K562 (cell line): ENCODE measurements around the gene DLG4. TPM values are rescaled to one million over a fixed set of nuclear protein-coding genes. Genes with fewer than 3 reads are reported as not detected.

Source experiments
- CXXC5 ChIP-seq: fragments of 250-450 bp; sonication (Bioruptor Pico); IDR thresholded peaks from 2 replicates; pipeline ENCODE4 v1.8.0; 2022; ENCODE audit warnings: inconsistent platforms, mild to moderate bottlenecking, moderate library complexity
- EHMT2 ChIP-seq: fragments of 450-650 bp; IDR thresholded peaks from 2 replicates; pipeline ENCODE4 v1.6.1; 2018; ENCODE audit warnings: antibody characterized with exemption
- HDAC6 ChIP-seq: IDR thresholded peaks from 2 replicates; pipeline ENCODE4 v1.6.1; 2012; ENCODE audit warnings: low read depth, mild to moderate bottlenecking, control low read depth, inconsistent platforms, low read length, moderate library complexity
- HNRNPH1 ChIP-seq: fragments of 200-400 bp; formaldehyde crosslinking; optimal IDR thresholded peaks from 2 replicates; pipeline ENCODE3; 2017; ENCODE audit warnings: low read depth, mild to moderate bottlenecking, low read length, moderate library complexity
- JUND ChIP-seq, 2 experiments: IDR thresholded peaks; 2 replicates in 1 of 2; 3 replicates in 1 of 2; pipeline ENCODE4 v1.6.1; 2011; ENCODE audit warnings: borderline replicate concordance in 2 of 2, low read depth in 2 of 2, low read length in 2 of 2, improper control_type of control experiment in 1 of 2, missing biosample characterization in 1 of 2, missing genetic modification characterization in 1 of 2, missing genetic modification reagents in 1 of 2
- NCOR1 ChIP-seq: fragments of 450-650 bp; IDR thresholded peaks from 2 replicates; pipeline ENCODE4 v1.6.1; 2016; ENCODE audit warnings: mild to moderate bottlenecking, moderate library complexity
- NFXL1 ChIP-seq: fragments of 450-650 bp; formaldehyde crosslinking; IDR thresholded peaks from 2 replicates; pipeline ENCODE4 v1.4.0; 2021; ENCODE audit warnings: mild to moderate bottlenecking
- POLR2A ChIP-seq: fragments of 450-650 bp; conservative IDR thresholded peaks from 2 replicates; pipeline ENCODE4 v1.6.1; 2016
- RBBP5 ChIP-seq: fragments of 200-600 bp; sonication (generic); IDR thresholded peaks from 2 replicates; pipeline ENCODE4 v1.6.1; 2012; ENCODE audit warnings: borderline replicate concordance, mild to moderate bottlenecking, low read length, control low read depth, inconsistent platforms; ENCODE audit not compliant: insufficient read depth, poor library complexity, severe bottlenecking
- XRCC5 ChIP-seq: fragments of 200-400 bp; formaldehyde crosslinking; IDR thresholded peaks from 2 replicates; pipeline ENCODE4 v1.6.1; 2017; ENCODE audit warnings: low read depth, mild to moderate bottlenecking, low read length
- ZKSCAN8 ChIP-seq: fragments of 200-800 bp; sonication (Bioruptor generic); IDR thresholded peaks from 2 replicates; pipeline ENCODE4 v1.6.1; 2016; ENCODE audit warnings: missing genetic modification characterization, missing compliant biosample characterization
- polyA plus RNA-seq, 8 experiments: library from polyadenylated mRNA; depleted of rRNA in 4 of 8; stranded (reverse) in 5 of 8; unstranded in 3 of 8; fragments of >200 nt; fragmentation: Nextera tagmentation in 2 of 8; fragmentation: Illumina TruSeq in 1 of 8; extraction: Ambion mirVana in 2 of 8; extraction: Trizol in 1 of 8; gene quantifications; 2 replicates each; pipeline versions ENCODE4 v1.2.1 to v1.2.3, GENCODE V29; 2011 to 2014; ENCODE audit warnings: inconsistent platforms in 1 of 8, missing spikeins in 1 of 8
- total RNA-seq, 7 experiments: library from RNA; depleted of rRNA in 6 of 7; stranded (reverse); fragments of >200 nt in 6 of 7; fragmentation: Illumina TruSeq in 2 of 7; extraction: Trizol in 2 of 7; gene quantifications; 2 replicates each; pipeline versions ENCODE4 v1.2.1 to v1.2.3, GENCODE V29; 2011 to 2021; ENCODE audit warnings: low replicate concordance in 1 of 7
- TF ChIP-seq, protein P1 (sequence below): sonication (generic); formaldehyde crosslinking; IDR thresholded peaks from 2 replicates; pipeline ENCODE4 v1.8.0; 2022; ENCODE audit warnings: missing genetic modification reagents, mild to moderate bottlenecking, borderline replicate concordance
- TF ChIP-seq, protein P2 (sequence below): fragments of 450-650 bp; IDR thresholded peaks from 2 replicates; pipeline ENCODE4 v1.6.1; 2017; ENCODE audit warnings: mild to moderate bottlenecking, moderate library complexity
- TF ChIP-seq, protein P3 (sequence below): fragments of 250-450 bp; sonication (Bioruptor Pico); IDR thresholded peaks from 2 replicates; pipeline ENCODE4 v1.4.0; 2020; ENCODE audit warnings: mild to moderate bottlenecking, moderate library complexity
- TF ChIP-seq, protein P4 (sequence below): sonication (generic); formaldehyde crosslinking; IDR thresholded peaks from 2 replicates; pipeline ENCODE4 v1.8.0; 2023; ENCODE audit warnings: mild to moderate bottlenecking, missing genetic modification reagents
- TF ChIP-seq, protein P5 (sequence below): fragments of 450-650 bp; conservative IDR thresholded peaks from 2 replicates; pipeline ENCODE4 v1.6.1; 2016; ENCODE audit warnings: missing genetic modification characterization, low read depth, mild to moderate bottlenecking, control low read depth, missing compliant biosample characterization
- TF ChIP-seq, protein P6 (sequence below): fragments of 250-450 bp; sonication (Bioruptor Pico); IDR thresholded peaks from 2 replicates; pipeline ENCODE4 v1.5.0; 2020; ENCODE audit warnings: mild to moderate bottlenecking

The DLG4 gene
- total and polyA plus RNA-seq, 9 of the 15 experiments (the other 6 are each of a cell fraction or from before 2014, with no cell fraction given) = 0.03 to 12.0 (median 4.1) TPM

DNA sequence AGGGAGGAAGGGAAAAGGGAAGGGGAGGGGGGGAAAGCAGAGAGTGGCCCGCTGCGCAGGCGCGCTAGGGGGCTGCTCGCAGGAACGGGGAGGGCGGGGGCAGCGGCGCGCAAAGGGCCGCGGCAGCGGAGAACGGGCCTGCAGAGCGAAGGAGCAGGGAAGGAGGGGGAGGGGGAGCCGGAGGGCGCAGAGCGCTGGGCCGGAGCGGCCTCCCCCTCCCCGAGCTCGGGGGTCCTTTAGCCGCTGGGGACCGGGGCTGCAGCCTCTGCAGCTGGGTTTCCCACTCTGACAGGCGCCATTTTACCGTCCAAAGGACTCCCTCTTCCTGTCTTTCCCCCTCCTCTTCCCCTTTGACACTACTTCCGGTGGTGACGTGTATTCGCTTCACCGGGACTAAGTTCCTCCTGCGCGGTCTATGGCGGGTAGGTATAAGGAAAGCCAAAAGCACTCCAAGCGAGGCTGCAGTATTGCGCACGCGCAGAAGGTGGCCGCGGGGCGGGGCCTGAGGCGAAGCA is 32.1 kb upstream of the DLG4 start, which contains the start of gene CTDNEP1 (continued):
- TF ChIP-seq, protein P1, sequence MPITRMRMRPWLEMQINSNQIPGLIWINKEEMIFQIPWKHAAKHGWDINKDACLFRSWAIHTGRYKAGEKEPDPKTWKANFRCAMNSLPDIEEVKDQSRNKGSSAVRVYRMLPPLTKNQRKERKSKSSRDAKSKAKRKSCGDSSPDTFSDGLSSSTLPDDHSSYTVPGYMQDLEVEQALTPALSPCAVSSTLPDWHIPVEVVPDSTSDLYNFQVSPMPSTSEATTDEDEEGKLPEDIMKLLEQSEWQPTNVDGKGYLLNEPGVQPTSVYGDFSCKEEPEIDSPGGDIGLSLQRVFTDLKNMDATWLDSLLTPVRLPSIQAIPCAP (CRISPR knock-in tag) = no peak
- TF ChIP-seq EHMT2 (no peak), POLR2A (no peak), ZKSCAN8 (CRISPR knock-in tag) (no peak), CXXC5 (CRISPR knock-in tag) (peak; percentile 12; the same call in 1 of the 2 replicates), RBBP5 (peak; percentile 84), JUND (IDR thresholded peaks at IDR 0.05; ENCODE audit: borderline replicate concordance, low read depth, low read length) (no peak; the same call in 1 of the 2 replicates), JUND (tag; IDR thresholded peaks at IDR 0.05; ENCODE audit: borderline replicate concordance, low read depth, low read length) (no peak), HDAC6 (no peak), XRCC5 (no peak), NCOR1 (no peak), NFXL1 (CRISPR knock-in tag) (no peak), HNRNPH1 (no peak)
- TF ChIP-seq, protein P2, sequence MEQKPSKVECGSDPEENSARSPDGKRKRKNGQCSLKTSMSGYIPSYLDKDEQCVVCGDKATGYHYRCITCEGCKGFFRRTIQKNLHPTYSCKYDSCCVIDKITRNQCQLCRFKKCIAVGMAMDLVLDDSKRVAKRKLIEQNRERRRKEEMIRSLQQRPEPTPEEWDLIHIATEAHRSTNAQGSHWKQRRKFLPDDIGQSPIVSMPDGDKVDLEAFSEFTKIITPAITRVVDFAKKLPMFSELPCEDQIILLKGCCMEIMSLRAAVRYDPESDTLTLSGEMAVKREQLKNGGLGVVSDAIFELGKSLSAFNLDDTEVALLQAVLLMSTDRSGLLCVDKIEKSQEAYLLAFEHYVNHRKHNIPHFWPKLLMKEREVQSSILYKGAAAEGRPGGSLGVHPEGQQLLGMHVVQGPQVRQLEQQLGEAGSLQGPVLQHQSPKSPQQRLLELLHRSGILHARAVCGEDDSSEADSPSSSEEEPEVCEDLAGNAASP = no peak
- TF ChIP-seq, protein P3, sequence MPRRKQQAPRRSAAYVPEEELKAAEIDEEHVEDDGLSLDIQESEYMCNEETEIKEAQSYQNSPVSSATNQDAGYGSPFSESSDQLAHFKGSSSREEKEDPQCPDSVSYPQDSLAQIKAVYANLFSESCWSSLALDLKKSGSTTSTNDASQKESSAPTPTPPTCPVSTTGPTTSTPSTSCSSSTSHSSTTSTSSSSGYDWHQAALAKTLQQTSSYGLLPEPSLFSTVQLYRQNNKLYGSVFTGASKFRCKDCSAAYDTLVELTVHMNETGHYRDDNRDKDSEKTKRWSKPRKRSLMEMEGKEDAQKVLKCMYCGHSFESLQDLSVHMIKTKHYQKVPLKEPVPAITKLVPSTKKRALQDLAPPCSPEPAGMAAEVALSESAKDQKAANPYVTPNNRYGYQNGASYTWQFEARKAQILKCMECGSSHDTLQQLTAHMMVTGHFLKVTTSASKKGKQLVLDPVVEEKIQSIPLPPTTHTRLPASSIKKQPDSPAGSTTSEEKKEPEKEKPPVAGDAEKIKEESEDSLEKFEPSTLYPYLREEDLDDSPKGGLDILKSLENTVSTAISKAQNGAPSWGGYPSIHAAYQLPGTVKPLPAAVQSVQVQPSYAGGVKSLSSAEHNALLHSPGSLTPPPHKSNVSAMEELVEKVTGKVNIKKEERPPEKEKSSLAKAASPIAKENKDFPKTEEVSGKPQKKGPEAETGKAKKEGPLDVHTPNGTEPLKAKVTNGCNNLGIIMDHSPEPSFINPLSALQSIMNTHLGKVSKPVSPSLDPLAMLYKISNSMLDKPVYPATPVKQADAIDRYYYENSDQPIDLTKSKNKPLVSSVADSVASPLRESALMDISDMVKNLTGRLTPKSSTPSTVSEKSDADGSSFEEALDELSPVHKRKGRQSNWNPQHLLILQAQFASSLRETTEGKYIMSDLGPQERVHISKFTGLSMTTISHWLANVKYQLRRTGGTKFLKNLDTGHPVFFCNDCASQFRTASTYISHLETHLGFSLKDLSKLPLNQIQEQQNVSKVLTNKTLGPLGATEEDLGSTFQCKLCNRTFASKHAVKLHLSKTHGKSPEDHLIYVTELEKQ (CRISPR knock-in tag) = no peak
- TF ChIP-seq, protein P4, sequence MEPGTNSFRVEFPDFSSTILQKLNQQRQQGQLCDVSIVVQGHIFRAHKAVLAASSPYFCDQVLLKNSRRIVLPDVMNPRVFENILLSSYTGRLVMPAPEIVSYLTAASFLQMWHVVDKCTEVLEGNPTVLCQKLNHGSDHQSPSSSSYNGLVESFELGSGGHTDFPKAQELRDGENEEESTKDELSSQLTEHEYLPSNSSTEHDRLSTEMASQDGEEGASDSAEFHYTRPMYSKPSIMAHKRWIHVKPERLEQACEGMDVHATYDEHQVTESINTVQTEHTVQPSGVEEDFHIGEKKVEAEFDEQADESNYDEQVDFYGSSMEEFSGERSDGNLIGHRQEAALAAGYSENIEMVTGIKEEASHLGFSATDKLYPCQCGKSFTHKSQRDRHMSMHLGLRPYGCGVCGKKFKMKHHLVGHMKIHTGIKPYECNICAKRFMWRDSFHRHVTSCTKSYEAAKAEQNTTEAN (CRISPR knock-in tag) = no peak
- TF ChIP-seq, protein P5, sequence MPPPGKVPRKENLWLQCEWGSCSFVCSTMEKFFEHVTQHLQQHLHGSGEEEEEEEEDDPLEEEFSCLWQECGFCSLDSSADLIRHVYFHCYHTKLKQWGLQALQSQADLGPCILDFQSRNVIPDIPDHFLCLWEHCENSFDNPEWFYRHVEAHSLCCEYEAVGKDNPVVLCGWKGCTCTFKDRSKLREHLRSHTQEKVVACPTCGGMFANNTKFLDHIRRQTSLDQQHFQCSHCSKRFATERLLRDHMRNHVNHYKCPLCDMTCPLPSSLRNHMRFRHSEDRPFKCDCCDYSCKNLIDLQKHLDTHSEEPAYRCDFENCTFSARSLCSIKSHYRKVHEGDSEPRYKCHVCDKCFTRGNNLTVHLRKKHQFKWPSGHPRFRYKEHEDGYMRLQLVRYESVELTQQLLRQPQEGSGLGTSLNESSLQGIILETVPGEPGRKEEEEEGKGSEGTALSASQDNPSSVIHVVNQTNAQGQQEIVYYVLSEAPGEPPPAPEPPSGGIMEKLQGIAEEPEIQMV (tag) = no peak
- TF ChIP-seq, protein P6, sequence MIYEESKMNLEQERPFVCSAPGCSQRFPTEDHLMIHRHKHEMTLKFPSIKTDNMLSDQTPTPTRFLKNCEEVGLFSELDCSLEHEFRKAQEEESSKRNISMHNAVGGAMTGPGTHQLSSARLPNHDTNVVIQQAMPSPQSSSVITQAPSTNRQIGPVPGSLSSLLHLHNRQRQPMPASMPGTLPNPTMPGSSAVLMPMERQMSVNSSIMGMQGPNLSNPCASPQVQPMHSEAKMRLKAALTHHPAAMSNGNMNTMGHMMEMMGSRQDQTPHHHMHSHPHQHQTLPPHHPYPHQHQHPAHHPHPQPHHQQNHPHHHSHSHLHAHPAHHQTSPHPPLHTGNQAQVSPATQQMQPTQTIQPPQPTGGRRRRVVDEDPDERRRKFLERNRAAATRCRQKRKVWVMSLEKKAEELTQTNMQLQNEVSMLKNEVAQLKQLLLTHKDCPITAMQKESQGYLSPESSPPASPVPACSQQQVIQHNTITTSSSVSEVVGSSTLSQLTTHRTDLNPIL (CRISPR knock-in tag) = no peak
